GM21423 (cell line): ENCODE measurements around the gene PLCZ1.
"Not testable (repeated sequence)": the region's sequence is repeated elsewhere in the genome, so short reads cannot be mapped to it uniquely, and the experiment has no call there.

Experiments used
- ATAC-seq: cut with Tn5 transposase; IDR thresholded peaks from one replicate; pipeline ENCODE4 v1.9.1; 2021; ENCODE audit warnings: mild to moderate bottlenecking, moderate library complexity; ENCODE audit not compliant: unreplicated experiment

PLCZ1 gene, protein sequence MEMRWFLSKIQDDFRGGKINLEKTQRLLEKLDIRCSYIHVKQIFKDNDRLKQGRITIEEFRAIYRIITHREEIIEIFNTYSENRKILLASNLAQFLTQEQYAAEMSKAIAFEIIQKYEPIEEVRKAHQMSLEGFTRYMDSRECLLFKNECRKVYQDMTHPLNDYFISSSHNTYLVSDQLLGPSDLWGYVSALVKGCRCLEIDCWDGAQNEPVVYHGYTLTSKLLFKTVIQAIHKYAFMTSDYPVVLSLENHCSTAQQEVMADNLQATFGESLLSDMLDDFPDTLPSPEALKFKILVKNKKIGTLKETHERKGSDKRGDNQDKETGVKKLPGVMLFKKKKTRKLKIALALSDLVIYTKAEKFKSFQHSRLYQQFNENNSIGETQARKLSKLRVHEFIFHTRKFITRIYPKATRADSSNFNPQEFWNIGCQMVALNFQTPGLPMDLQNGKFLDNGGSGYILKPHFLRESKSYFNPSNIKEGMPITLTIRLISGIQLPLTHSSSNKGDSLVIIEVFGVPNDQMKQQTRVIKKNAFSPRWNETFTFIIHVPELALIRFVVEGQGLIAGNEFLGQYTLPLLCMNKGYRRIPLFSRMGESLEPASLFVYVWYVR

GRCh38 chr12:18737819-18738218 lies at the start of gene PLCZ1, which contains the start of gene CAPZA3:
TSS of gene PLCZ1 (minus strand) at chr12:18738012. CDS start at chr12:18737371, 641 bp downstream.
TSS of gene CAPZA3 (plus strand) at chr12:18738119. CDS start at chr12:18738269, 150 bp downstream.
- ATAC-seq: no peak

DNA sequence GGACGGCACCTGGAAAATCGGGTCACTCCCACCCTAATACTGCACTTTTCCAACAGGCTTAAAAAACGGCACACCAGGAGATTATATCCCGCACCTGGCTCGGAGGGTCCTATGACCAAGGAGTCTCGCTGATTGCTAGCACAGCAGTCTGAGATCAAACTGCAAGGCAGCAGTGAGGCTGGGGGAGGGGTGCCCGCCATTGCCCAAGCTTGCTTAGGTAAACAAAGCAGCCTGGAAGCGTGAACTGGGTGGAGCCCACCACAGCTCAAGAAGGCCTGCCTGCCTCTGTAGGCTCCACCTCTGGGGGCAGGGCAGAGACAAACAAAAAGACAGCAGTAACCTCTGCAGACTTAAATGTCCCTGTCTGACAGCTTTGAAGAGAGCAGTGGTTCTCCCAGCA lies 47.7 kb upstream of the PLCZ1 start:
- not testable (repeated sequence) for ATAC-seq

DNA sequence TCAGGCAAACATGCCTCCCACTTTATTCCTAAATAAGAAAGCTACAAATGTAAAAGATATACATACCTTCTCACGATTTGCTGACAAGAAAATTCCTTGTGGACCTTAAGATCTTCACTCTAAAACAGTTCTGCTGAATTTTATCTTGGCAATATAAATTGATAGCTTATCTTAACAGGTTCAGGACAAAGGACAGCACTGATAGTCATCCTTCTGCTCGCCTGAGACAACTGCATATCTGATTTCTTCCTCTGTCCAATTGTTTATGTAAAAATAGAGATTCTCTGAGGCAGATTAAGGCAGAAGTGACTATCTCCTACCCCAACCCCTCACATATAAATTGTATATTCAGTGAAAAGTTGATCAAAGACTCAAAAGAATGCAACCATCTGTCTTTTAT lies 45.0 kb upstream of the PLCZ1 start:
- ATAC-seq: no peak

DNA sequence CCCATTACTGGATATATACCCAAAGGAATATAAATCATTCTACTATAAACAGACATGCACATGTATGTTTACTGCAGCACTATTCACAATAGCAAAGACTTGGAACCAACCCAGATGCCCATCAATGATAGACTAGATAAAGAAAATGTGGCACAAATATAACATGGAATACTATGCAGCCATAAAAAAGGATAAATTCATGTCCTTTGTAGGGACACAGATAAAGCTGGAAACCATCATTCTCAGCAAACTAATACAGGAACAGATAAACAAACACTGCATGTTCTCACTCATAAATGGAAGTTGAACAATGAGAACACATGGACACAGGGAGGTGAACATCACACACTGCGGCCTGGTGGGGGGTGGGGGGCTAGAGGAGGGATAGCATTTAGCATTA lies 28.7 kb upstream of the PLCZ1 start:
- not testable (repeated sequence) for ATAC-seq

- no peak for ATAC-seq
Observed at GRCh38 chr12:18755341-18755740, 17.5 kb upstream of the PLCZ1 start.

DNA sequence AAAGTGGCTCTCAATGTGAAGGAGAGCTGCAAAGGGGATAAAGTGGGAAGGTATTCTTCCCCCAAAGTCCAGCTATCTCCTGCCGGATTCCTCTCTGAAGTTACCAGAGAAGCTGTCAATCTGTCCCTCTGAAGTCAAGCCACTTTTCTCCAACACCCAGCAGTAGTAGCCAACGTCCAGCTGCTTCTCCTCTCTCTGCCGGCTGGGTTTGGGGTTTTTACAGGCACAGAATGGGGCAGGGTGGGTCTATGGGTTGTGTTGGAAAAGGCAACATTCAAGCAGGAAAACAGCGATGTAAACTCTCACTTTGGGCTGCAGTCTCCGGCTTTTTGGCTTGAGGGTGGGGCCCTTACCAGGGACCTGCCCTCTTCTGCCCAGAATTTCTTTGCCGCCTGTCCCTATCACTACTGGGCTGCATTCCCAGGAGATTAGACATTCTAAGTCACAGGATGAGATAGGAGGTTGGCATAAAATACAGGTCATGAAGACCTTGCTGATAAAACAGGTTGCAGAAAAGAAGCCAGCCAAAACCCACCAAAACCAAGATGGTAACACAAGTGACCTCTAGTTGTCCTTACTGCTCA lies 16.4 kb upstream of the PLCZ1 start:
- ATAC-seq: no peak

DNA sequence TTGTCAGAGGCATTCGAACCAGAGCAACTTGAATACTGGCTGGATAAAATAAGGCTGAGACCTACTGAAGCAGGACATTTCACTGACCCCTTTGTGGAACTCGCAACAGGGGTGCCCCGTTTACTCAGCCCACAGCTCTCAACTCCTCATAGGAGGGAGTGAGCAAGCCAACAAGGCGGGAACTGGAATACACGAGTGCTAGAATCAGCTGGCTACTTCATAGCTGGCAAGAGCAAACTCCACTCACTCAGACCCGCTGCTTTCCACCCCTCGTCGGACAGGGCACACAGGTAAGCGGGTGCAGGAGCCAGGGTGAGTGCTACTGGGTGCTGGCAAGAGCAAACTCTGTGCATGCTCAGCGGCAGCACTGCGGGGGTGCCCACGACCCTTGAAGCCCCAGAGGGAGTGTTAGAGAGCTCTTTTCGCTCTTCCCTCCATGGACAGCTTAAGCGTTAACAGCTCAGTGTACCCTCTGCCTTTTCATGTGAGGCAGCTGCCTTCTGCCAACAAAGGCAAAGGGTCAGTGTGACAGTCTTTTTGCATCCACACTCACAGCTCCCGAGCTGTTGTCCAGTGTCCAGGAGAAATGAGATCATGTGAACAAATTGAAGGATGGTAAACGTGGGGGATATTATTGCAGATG lies 15.8 kb upstream of the PLCZ1 start:
- no peak for ATAC-seq

GRCh38 chr12:18752947-18753346 lies 15.1 kb upstream of the PLCZ1 start:
- no peak for ATAC-seq

- ATAC-seq: no peak
Observed at GRCh38 chr12:18752280-18752920, 14.6 kb upstream of the PLCZ1 start.

DNA sequence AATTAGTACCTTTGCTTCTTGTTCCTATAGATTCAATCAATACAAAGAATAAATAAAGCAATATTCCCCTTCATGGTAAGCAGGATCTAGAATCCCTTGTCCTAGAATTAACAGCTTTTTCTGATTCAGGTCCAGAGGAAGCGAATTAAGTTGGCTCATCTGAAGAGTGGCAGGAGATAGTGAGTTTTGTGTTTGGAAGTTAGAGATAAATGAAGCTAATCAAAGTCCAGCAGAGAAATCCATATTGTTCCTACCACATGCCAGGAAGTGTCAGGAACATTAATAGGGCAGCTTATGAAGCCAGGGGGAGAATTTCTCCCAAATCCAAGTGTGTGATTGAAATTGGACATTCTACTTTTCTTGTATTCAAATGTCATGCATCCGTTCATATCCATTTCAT lies 14.1 kb upstream of the PLCZ1 start:
- ATAC-seq: no peak

GRCh38 chr12:18750085-18750484 lies 12.3 kb upstream of the PLCZ1 start:
- ATAC-seq: no peak

GRCh38 chr12:18749386-18749957 lies 11.7 kb upstream of the PLCZ1 start:
- no peak for ATAC-seq

DNA sequence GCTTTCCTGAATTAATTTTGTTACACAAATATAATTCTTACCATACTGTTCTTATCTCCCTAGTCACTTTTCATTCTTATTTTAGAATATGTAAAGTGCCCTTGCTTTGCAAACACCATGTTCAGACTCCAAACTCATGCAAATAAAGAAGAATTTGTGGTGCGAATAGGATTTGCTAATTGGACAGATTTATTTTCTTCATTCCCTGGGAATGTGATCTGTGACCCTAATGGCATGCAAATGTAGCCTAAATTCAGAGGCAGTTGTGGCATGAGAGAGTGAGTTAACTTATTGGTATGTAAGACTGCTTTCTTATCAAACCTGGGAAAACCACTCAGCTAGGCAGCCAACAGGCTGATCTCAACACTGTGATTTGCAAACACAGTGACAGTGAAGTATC lies 10.1 kb upstream of the PLCZ1 start:
- no peak for ATAC-seq

DNA sequence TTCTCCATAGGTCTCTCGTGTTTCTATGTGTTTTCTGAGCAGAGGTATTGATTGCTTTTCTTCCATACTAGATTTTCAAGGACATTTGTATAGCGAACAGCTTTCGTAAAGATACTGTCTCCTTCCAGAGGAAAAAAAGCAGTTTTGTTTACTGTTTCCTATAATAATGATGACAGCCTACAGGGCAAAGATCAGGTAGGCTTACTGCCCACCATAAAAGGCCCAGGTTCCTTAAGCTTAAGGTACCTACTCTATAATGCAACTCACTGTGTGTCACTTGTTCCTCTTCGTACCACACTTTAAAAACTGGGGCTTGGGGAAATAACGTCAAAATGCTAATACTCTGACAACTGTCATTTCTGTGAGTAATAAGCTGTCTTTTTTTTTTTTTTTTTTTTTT lies 6.7 kb downstream of the PLCZ1 start:
- no peak for ATAC-seq

DNA sequence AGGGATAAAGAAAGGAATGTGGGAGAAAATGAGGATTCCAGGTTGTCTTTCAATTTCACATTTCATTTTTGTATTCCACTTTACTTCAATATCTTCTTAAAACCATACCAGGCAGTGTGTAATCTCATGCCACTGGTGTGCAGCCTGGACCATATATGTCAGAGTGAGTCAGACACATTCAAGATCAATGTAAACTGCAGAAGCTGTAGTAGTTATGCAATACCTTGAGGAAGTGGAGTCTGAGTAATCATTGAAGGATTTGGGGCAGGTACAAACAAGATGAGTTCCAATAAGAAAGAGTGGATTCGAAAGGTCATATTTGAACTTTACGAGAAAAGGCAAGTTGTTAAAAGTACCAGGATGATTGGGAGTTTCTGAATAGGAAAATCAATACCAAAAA lies 14.1 kb downstream of the PLCZ1 start:
- ATAC-seq: no peak

- ATAC-seq: no peak
Observed at GRCh38 chr12:18721452-18721851, 16.4 kb downstream of the PLCZ1 start.

- ATAC-seq: no peak
Observed at GRCh38 chr12:18720690-18721089, 17.1 kb downstream of the PLCZ1 start.

DNA sequence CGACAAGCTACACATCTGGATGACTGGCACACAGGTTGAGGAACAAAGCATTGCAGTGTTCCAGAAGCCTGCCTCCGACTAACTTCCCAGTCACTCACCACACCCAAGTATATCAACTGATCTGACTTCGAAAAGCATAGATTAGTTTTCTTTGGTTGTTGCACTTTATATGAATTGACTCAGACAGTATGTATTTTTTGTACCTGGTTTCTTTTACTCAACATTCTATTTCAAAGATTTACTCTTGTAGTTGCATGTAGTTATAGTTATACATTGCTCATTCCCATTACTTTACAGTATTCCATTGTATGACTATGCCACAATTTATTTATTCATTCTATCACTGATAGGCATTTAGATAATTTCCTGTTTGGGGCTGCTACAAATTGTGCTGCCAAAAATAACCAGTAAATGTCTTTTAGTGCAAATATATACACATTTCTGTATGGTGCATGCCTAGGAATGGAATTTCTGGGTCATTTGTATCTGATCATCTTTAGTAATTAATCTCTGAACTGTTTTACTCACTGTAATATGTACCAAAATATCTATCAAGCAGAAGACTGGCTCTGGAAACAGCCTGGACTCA lies 17.8 kb downstream of the PLCZ1 start:
- ATAC-seq: no peak

GRCh38 chr12:18718462-18718861 lies 19.4 kb downstream of the PLCZ1 start:
- ATAC-seq: no peak

- no peak for ATAC-seq
Observed at GRCh38 chr12:18716236-18716635, 21.6 kb downstream of the PLCZ1 start.
